Neural cell (in vitro differentiated cells): Measurements from ENCODE around the gene PDE6A. TPM values are rescaled to one million over a fixed set of nuclear protein-coding genes. Genes with fewer than 3 reads are reported as not detected.
"Not testable (repeated sequence)": the region's sequence is repeated elsewhere in the genome, so short reads cannot be mapped to it uniquely, and the experiment has no call there.

Source experiments
- H2AFZ ChIP-seq: fragments of 200-600, 300-800 bp; sonication (generic), shearing (Covaris generic); 2 replicates; pipeline ENCODE4 v1.6.0; 2014; ENCODE audit warnings: low read depth, mild to moderate bottlenecking, antibody characterized with exemption, low read length, moderate library complexity
- H3F3A ChIP-seq: fragments of 200-600 bp; shearing (Covaris generic); 2 replicates; pipeline ENCODE4 v1.6.1; 2016; ENCODE audit warnings: mild to moderate bottlenecking, moderate library complexity, mixed read lengths, antibody characterized with exemption, low read length; ENCODE audit not compliant: insufficient read depth, poor library complexity, severe bottlenecking
- H3K27ac ChIP-seq: fragments of 200-600, 300-800 bp; sonication (generic), shearing (Covaris generic); 2 replicates; pipeline ENCODE4 v1.5.1; 2014; ENCODE audit warnings: mild to moderate bottlenecking, low read length, moderate library complexity
- H3K27me3 ChIP-seq: fragments of 300-800, 200-600 bp; sonication (generic), shearing (Covaris generic); 2 replicates; pipeline ENCODE4 v1.6.0; 2014; ENCODE audit warnings: mild to moderate bottlenecking, low read depth, low read length, moderate library complexity; ENCODE audit not compliant: insufficient read depth
- H3K36me3 ChIP-seq: fragments of 300-800, 200-600 bp; sonication (generic), shearing (Covaris generic); 2 replicates; pipeline ENCODE4 v1.5.1; 2014; ENCODE audit warnings: mild to moderate bottlenecking, antibody characterized with exemption, low read length, moderate library complexity; ENCODE audit not compliant: insufficient read depth
- H3K4me2 ChIP-seq: fragments of 300-800, 200-600 bp; sonication (generic), shearing (Covaris generic); 2 replicates; pipeline ENCODE4 v1.6.0; 2014; ENCODE audit warnings: mild to moderate bottlenecking, low read length
- H3K4me3 ChIP-seq: fragments of 300-800, 200-600 bp; sonication (generic), shearing (Covaris generic); 2 replicates; pipeline ENCODE4 v1.5.1; 2014; ENCODE audit warnings: mild to moderate bottlenecking, low read length, moderate library complexity
- H3K79me2 ChIP-seq: fragments of 200-600 bp; shearing (Covaris generic); replicated peaks from 2 replicates; pipeline ENCODE4 v1.6.0; 2014; ENCODE audit warnings: mild to moderate bottlenecking, low read length, moderate library complexity; ENCODE audit not compliant: insufficient read depth
- H3K9ac ChIP-seq: fragments of 300-800, 200-600 bp; sonication (generic), shearing (Covaris generic); 2 replicates; pipeline ENCODE4 v1.6.1; 2016; ENCODE audit warnings: mild to moderate bottlenecking, low read length, mixed read lengths
- H3K9me2 ChIP-seq: fragments of 200-600 bp; shearing (Covaris generic); 2 replicates; pipeline ENCODE4 v1.6.1; 2016; ENCODE audit warnings: mild to moderate bottlenecking, low read length, mixed read lengths; ENCODE audit not compliant: insufficient read depth
- H3K9me3 ChIP-seq: fragments of 200-600, 300-800 bp; sonication (generic), shearing (Covaris generic); 2 replicates; pipeline ENCODE4 v1.6.1; 2016; ENCODE audit warnings: mild to moderate bottlenecking, mixed run types, low read length, moderate library complexity, mixed read lengths
- H4K20me1 ChIP-seq: fragments of 200-600 bp; shearing (Covaris generic); 2 replicates; pipeline ENCODE4 v1.6.1; 2016; ENCODE audit warnings: mild to moderate bottlenecking, mixed run types; ENCODE audit not compliant: insufficient read depth
- EP300 ChIP-seq: fragments of 450-650 bp; conservative IDR thresholded peaks from 2 replicates; pipeline ENCODE4 v1.6.1; 2014; ENCODE audit warnings: antibody characterized with exemption, mild to moderate bottlenecking, moderate library complexity; ENCODE audit not compliant: poor library complexity, severe bottlenecking
- EZH2 ChIP-seq: fragments of 200-600, 300-800 bp; shearing (Covaris generic), sonication (generic); IDR thresholded peaks from 2 replicates; pipeline ENCODE4 v1.6.1; 2014; ENCODE audit warnings: antibody characterized with exemption, low read length, borderline replicate concordance, mild to moderate bottlenecking; ENCODE audit not compliant: insufficient read depth, poor library complexity, severe bottlenecking
- MXI1 ChIP-seq: fragments of 450-650 bp; conservative IDR thresholded peaks from 2 replicates; pipeline ENCODE4 v1.6.1; 2014; ENCODE audit warnings: antibody characterized with exemption, mild to moderate bottlenecking; ENCODE audit not compliant: poor library complexity, severe bottlenecking
- POLR2AphosphoS5 ChIP-seq: IDR thresholded peaks from 2 replicates; pipeline ENCODE4 v1.6.1; 2012
- RAD21 ChIP-seq: fragments of 450-650 bp; conservative IDR thresholded peaks from 2 replicates; pipeline ENCODE4 v1.6.1; 2014; ENCODE audit warnings: antibody characterized with exemption, mild to moderate bottlenecking, moderate library complexity
- SMC3 ChIP-seq: fragments of 450-650 bp; conservative IDR thresholded peaks from 2 replicates; pipeline ENCODE4 v1.6.1; 2014; ENCODE audit warnings: antibody characterized with exemption, mild to moderate bottlenecking, moderate library complexity; ENCODE audit not compliant: poor library complexity
- TAF1 ChIP-seq: IDR thresholded peaks from 2 replicates; pipeline ENCODE4 v1.6.1; 2012; ENCODE audit warnings: low read depth
- polyA plus RNA-seq: library from polyadenylated mRNA; depleted of rRNA; stranded (reverse); fragments of >200 nt; gene quantifications from 2 replicates; pipeline ENCODE4 v1.2.3, GENCODE V29; 2014
- TF ChIP-seq, protein P1 (sequence below): fragments of 450-650 bp; IDR thresholded peaks from 2 replicates; pipeline ENCODE4 v1.5.1; 2014; ENCODE audit warnings: antibody characterized with exemption, mild to moderate bottlenecking, moderate library complexity; ENCODE audit not compliant: poor library complexity, severe bottlenecking
- TF ChIP-seq, protein P2 (sequence below): IDR thresholded peaks from 2 replicates; pipeline ENCODE4 v1.6.1; 2012; ENCODE audit warnings: borderline replicate concordance

PDE6A gene
- polyA plus RNA-seq, 1 donor from 2014 or later: not detected

DNA sequence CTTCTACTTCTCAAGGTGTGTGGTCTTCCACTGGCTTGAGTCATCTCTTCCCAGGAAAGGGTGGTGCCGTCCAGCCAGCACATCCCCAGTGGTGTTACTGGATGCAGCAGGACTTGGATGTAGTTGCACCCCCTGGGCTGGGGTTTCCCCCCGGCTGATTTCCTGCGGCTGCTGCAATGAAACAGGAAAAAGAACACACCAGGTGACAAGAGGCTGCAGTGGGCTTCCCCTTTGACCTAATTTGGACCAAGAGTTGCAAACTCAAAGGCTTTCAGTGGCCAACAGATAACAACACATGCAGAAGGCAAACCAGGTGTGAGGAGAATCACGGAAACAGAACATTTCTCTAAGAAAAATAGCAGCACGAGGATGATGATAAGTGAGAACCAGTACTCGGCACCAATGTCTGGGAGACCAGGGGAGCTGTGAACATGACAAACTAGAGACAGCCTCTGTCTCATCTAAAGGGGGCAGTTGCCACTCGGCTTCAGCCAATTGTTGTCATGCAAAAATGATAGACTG is 83.7 kb downstream of the PDE6A start:
- no peaks in the 10 kb centered on the region for H3K79me2 ChIP-seq
- TF ChIP-seq TAF1 (no peak), SMC3 (no peak), RAD21 (no peak), POLR2AphosphoS5 (no peak), EP300 (no peak), EZH2 (no peak), MXI1 (no peak)
- TF ChIP-seq, protein P1, sequence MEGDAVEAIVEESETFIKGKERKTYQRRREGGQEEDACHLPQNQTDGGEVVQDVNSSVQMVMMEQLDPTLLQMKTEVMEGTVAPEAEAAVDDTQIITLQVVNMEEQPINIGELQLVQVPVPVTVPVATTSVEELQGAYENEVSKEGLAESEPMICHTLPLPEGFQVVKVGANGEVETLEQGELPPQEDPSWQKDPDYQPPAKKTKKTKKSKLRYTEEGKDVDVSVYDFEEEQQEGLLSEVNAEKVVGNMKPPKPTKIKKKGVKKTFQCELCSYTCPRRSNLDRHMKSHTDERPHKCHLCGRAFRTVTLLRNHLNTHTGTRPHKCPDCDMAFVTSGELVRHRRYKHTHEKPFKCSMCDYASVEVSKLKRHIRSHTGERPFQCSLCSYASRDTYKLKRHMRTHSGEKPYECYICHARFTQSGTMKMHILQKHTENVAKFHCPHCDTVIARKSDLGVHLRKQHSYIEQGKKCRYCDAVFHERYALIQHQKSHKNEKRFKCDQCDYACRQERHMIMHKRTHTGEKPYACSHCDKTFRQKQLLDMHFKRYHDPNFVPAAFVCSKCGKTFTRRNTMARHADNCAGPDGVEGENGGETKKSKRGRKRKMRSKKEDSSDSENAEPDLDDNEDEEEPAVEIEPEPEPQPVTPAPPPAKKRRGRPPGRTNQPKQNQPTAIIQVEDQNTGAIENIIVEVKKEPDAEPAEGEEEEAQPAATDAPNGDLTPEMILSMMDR: no peak
- TF ChIP-seq, protein P2, sequence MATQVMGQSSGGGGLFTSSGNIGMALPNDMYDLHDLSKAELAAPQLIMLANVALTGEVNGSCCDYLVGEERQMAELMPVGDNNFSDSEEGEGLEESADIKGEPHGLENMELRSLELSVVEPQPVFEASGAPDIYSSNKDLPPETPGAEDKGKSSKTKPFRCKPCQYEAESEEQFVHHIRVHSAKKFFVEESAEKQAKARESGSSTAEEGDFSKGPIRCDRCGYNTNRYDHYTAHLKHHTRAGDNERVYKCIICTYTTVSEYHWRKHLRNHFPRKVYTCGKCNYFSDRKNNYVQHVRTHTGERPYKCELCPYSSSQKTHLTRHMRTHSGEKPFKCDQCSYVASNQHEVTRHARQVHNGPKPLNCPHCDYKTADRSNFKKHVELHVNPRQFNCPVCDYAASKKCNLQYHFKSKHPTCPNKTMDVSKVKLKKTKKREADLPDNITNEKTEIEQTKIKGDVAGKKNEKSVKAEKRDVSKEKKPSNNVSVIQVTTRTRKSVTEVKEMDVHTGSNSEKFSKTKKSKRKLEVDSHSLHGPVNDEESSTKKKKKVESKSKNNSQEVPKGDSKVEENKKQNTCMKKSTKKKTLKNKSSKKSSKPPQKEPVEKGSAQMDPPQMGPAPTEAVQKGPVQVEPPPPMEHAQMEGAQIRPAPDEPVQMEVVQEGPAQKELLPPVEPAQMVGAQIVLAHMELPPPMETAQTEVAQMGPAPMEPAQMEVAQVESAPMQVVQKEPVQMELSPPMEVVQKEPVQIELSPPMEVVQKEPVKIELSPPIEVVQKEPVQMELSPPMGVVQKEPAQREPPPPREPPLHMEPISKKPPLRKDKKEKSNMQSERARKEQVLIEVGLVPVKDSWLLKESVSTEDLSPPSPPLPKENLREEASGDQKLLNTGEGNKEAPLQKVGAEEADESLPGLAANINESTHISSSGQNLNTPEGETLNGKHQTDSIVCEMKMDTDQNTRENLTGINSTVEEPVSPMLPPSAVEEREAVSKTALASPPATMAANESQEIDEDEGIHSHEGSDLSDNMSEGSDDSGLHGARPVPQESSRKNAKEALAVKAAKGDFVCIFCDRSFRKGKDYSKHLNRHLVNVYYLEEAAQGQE: no peak
- no peaks in the 10 kb centered on the region for H3K9me3 ChIP-seq
- no peak overlapping the region for H3K9ac ChIP-seq
- no peak overlapping the region for H3K4me3 ChIP-seq
- H3F3A ChIP-seq: no peaks in the 10 kb centered on the region
- H3K27ac ChIP-seq: no peak overlapping the region
- H2AFZ ChIP-seq: no peak overlapping the region
- no peaks in the 10 kb centered on the region for H3K36me3 ChIP-seq
- H3K4me2 ChIP-seq: no peak overlapping the region
- H4K20me1 ChIP-seq: no peaks in the 10 kb centered on the region
- H3K27me3 ChIP-seq: no peaks in the 10 kb centered on the region
- H3K9me2 ChIP-seq: no peaks in the 10 kb centered on the region

DNA sequence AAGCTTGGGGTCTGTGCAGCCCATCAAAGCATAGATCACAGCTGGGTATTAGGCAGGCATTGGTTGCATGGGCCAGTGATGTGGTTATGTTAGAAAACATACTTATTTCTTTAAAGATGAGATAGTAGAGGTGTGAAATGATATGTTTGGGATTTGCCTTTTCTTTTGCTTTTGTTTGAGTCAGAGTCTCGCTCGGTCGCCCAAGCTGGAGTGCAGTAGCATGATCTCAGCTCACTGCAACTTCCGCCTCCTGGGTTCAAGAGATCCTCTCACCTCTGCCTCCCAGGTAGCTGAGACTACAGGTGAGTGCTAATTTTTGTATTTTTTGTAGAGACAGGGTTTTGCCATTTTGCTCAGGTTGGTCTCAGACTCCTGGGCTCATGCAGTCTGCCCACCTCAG is 84.8 kb downstream of the PDE6A start:
- no peak overlapping the region for H3K27ac ChIP-seq
- H3K36me3 ChIP-seq: no peaks in the 10 kb centered on the region
- H3K79me2 ChIP-seq: no peaks in the 10 kb centered on the region
- no peaks in the 10 kb centered on the region for H3K27me3 ChIP-seq
- H3K9ac ChIP-seq: no peak overlapping the region
- no peaks in the 10 kb centered on the region for H4K20me1 ChIP-seq
- H3K9me3 ChIP-seq: no peaks in the 10 kb centered on the region
- H3K4me3 ChIP-seq: no peak overlapping the region
- no peak overlapping the region for H3K4me2 ChIP-seq
- no peaks in the 10 kb centered on the region for H3K9me2 ChIP-seq
- H2AFZ ChIP-seq: no peak overlapping the region
- no peaks in the 10 kb centered on the region for H3F3A ChIP-seq
- TF ChIP-seq SMC3: no peak
- TF ChIP-seq, protein P1: no peak
- TF ChIP-seq MXI1: no peak
- TF ChIP-seq, protein P2: no peak
- no peak for TF ChIP-seq EZH2
- TF ChIP-seq POLR2AphosphoS5: no peak
- TF ChIP-seq RAD21: no peak
- no peak for TF ChIP-seq TAF1
- TF ChIP-seq EP300: no peak

DNA sequence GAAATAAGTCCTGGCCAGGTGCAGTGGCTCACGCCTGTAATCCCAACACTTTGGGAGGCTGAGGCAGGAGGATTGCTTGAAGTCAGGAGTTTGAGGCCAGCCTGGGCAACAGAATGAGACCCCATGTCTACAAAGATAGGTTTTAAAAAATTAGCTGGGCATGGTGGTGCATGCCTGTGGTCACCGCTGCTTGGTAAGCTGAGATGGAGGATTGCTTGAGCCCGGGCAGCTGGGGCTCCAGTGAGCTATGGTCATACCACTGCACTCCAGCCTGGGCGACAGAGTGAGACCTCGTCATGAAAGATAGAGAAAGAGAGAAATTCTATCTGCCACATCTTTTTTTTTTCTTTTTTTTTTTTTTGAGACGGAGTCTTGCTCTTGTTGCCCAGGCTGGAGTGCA is 86.1 kb downstream of the PDE6A start:
- H3K36me3 ChIP-seq, H3K4me3 ChIP-seq, H3K79me2 ChIP-seq, H3K27ac ChIP-seq, H3K4me2 ChIP-seq, H4K20me1 ChIP-seq, H3K27me3 ChIP-seq, H3K9me3 ChIP-seq, H3K9me2 ChIP-seq, H3K9ac ChIP-seq, H2AFZ ChIP-seq, H3F3A ChIP-seq: not testable (repeated sequence)
